ENCODE data around the gene MINDY2. TPM values are rescaled to one million over a fixed set of nuclear protein-coding genes. Genes with fewer than 3 reads are reported as not detected.

MINDY2 gene
- total RNA-seq, 1 experiment from 2014 or later: 29.9 TPM

- no peak for TF ChIP-seq CTCF (IDR thresholded peaks at IDR 0.05)
- TF ChIP-seq TCF7 (CRISPR knock-in tag; IDR thresholded peaks at IDR 0.05; ENCODE audit: low read depth): no peak
- no peak for TF ChIP-seq NFYB (CRISPR knock-in tag; conservative IDR thresholded peaks at IDR 0.05; ENCODE audit: low read depth)
- no peak for TF ChIP-seq E2F1 (CRISPR knock-in tag; IDR thresholded peaks at IDR 0.05)
Observed at GRCh38 chr15:58742022-58742813, 28.9 kb upstream of the MINDY2 start (continued).

- ChIA-PET CTCF (interaction anchor here (1.0 kb wide), 2 partner anchors 16 to 515 kb away, joined by 3 to 4 read pairs; no protein-coding TSS in a partner anchor), POLR2A (interaction anchor here (1.2 to 2.3 kb wide), 2 partner anchors 11 to 28 kb away, joined by 3 to 7 read pairs; partner anchors contain the start of gene MINDY2)
- H3K27ac Mint-ChIP-seq: peak overlapping the region; percentile 76
- H3K4me1 Mint-ChIP-seq: peaks cover 64% of the 10 kb centered on the region
- peak overlapping the region; percentile 34 for H3K4me3 Mint-ChIP-seq
- H3K9me3 Mint-ChIP-seq: no peaks in the 10 kb centered on the region
- no peaks in the 10 kb centered on the region for H3K27me3 Mint-ChIP-seq (ENCODE audit: low read depth)
- H3K36me3 Mint-ChIP-seq: no peaks in the 10 kb centered on the region
- no peak for TF ChIP-seq NR2C2 (CRISPR knock-in tag; IDR thresholded peaks at IDR 0.05)
- no peak for TF ChIP-seq GTF2I (CRISPR knock-in tag; conservative IDR thresholded peaks at IDR 0.05)
- TF ChIP-seq GABPB1 (CRISPR knock-in tag; IDR thresholded peaks at IDR 0.05): peak; percentile 62; the same call in 1 of the 2 replicates
- DNase-seq (ENCODE audit: low spot score): no peak
- peak; percentile 46 for ATAC-seq
Observed at GRCh38 chr15:58742819-58743502, 28.1 kb upstream of the MINDY2 start.

GRCh38 chr15:58746174-58746573, 24.9 kb upstream of the MINDY2 start:
- TF ChIP-seq CDX4 (CRISPR knock-in tag; IDR thresholded peaks at IDR 0.05; ENCODE audit: borderline replicate concordance) (no peak), ZBTB21 (CRISPR knock-in tag; IDR thresholded peaks at IDR 0.05; ENCODE audit: borderline replicate concordance) (no peak), NR2C2 (CRISPR knock-in tag; IDR thresholded peaks at IDR 0.05) (no peak), TP53 (CRISPR knock-in tag; IDR thresholded peaks at IDR 0.05) (no peak), CREM (CRISPR knock-in tag; IDR thresholded peaks at IDR 0.05) (no peak), E2F5 (CRISPR knock-in tag; IDR thresholded peaks at IDR 0.05) (no peak), FOXK1 (CRISPR knock-in tag; IDR thresholded peaks at IDR 0.05) (no peak)
- POLR2A ChIA-PET: no interaction called here
- no peak for ATAC-seq
- H3K4me3 Mint-ChIP-seq: no peak overlapping the region
- CTCF ChIA-PET: no interaction called here
- no peaks in the 10 kb centered on the region for H3K27me3 Mint-ChIP-seq (ENCODE audit: low read depth)
- peaks cover 65% of the 10 kb centered on the region for H3K4me1 Mint-ChIP-seq
- no peaks in the 10 kb centered on the region for H3K36me3 Mint-ChIP-seq
- H3K27ac Mint-ChIP-seq: no peak overlapping the region
- H3K9me3 Mint-ChIP-seq: no peaks in the 10 kb centered on the region
- DNase-seq (ENCODE audit: low spot score): no peak

Measured in WTC11 (cell line).